ENCODE results near the gene ANKLE1. TPM values are rescaled to one million over a fixed set of nuclear protein-coding genes. Genes with fewer than 3 reads are reported as not detected.

Gene ANKLE1
- total RNA-seq, 1 donor from 2014 or later, result 9.3 TPM

GRCh38 chr19:17312189-17313113 is 30.8 kb downstream of the ANKLE1 start:
- no peak overlapping the region for H3K4me3 Mint-ChIP-seq (ENCODE audit: unreplicated experiment)
- peaks cover 4% of the 10 kb centered on the region for H3K9me3 Mint-ChIP-seq (ENCODE audit: unreplicated experiment)
- no peak for TF ChIP-seq CTCF (IDR thresholded peaks at IDR 0.05; ENCODE audit: partially characterized antibody, unreplicated experiment)
- DNase-seq, result no peak
- H3K4me1 Mint-ChIP-seq (ENCODE audit: low read depth, unreplicated experiment), result peaks cover 14% of the 10 kb centered on the region
- no peaks in the 10 kb centered on the region for H3K36me3 Mint-ChIP-seq (ENCODE audit: unreplicated experiment)
- no peak overlapping the region for H3K27ac Mint-ChIP-seq (ENCODE audit: unreplicated experiment)
- peaks cover 6% of the 10 kb centered on the region for H3K27me3 Mint-ChIP-seq (ENCODE audit: unreplicated experiment)

DNA sequence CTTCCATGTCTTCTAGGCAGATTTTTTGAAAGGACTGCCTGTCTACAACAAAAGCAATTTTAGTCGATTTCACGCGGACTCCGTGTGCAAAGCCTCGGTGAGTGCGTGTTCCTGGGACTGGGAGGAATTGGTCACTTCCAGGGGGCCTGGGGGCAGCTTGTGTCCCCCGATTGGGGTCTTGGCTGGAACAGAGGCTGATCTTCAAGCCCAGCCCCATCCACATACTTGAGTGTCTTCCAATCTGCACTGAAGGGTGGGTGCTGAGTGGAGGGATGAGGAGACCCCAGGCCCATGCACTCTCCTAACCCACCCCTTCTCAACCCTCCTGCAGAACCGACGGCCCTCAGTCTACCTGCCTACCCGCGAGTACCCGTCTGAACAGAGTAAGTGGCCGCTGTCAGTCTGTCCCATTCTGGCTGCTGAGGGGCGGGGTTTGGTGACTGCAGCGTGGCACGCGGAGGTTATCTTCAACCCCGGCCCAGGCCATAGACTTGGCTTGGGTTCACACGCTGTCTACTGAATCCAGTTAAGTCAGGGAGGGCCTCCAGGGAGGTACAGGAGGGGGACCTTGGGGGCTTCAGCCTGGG is 32.4 kb downstream of the ANKLE1 start:
- H3K27me3 Mint-ChIP-seq (ENCODE audit: unreplicated experiment), result peaks cover 4% of the 10 kb centered on the region
- peaks cover 8% of the 10 kb centered on the region for H3K4me1 Mint-ChIP-seq (ENCODE audit: low read depth, unreplicated experiment)
- H3K36me3 Mint-ChIP-seq (ENCODE audit: unreplicated experiment), result no peaks in the 10 kb centered on the region
- H3K27ac Mint-ChIP-seq (ENCODE audit: unreplicated experiment), result no peak overlapping the region
- no peak for DNase-seq
- peaks cover 2% of the 10 kb centered on the region for H3K9me3 Mint-ChIP-seq (ENCODE audit: unreplicated experiment)
- no peak overlapping the region for H3K4me3 Mint-ChIP-seq (ENCODE audit: unreplicated experiment)
- TF ChIP-seq CTCF (IDR thresholded peaks at IDR 0.05; ENCODE audit: partially characterized antibody, unreplicated experiment), result no peak

DNA sequence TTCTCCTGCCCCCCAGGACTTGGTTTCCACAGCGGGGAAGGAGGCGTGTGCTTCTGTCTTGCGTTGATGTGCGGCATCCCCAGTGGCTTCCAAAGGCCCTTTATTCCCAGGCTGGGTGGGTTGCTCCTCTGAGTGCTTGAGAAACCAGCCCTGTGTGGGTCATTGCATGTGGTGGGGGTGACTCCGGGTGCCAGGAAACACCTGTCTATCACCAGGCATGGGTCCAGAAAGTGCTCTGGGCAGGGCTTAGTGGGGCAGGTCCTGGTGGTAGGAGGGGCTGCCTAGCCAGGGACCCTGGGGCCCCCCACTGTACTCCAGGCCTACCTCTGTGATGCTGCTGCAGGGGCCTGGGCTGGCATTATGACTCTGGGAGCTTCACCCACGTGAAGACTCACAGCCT is 37.3 kb downstream of the ANKLE1 start:
- Mint-ChIP-seq H3K4me1 (ENCODE audit: low read depth, unreplicated experiment) (peaks cover 13% of the 10 kb centered on the region), H3K27ac (ENCODE audit: unreplicated experiment) (no peak overlapping the region), H3K9me3 (ENCODE audit: unreplicated experiment) (peaks cover 7% of the 10 kb centered on the region), H3K36me3 (ENCODE audit: unreplicated experiment) (no peaks in the 10 kb centered on the region), H3K27me3 (ENCODE audit: unreplicated experiment) (peaks cover 7% of the 10 kb centered on the region), H3K4me3 (ENCODE audit: unreplicated experiment) (no peak overlapping the region)
- no peak for DNase-seq
- TF ChIP-seq CTCF (IDR thresholded peaks at IDR 0.05; ENCODE audit: partially characterized antibody, unreplicated experiment), result no peak

DNA sequence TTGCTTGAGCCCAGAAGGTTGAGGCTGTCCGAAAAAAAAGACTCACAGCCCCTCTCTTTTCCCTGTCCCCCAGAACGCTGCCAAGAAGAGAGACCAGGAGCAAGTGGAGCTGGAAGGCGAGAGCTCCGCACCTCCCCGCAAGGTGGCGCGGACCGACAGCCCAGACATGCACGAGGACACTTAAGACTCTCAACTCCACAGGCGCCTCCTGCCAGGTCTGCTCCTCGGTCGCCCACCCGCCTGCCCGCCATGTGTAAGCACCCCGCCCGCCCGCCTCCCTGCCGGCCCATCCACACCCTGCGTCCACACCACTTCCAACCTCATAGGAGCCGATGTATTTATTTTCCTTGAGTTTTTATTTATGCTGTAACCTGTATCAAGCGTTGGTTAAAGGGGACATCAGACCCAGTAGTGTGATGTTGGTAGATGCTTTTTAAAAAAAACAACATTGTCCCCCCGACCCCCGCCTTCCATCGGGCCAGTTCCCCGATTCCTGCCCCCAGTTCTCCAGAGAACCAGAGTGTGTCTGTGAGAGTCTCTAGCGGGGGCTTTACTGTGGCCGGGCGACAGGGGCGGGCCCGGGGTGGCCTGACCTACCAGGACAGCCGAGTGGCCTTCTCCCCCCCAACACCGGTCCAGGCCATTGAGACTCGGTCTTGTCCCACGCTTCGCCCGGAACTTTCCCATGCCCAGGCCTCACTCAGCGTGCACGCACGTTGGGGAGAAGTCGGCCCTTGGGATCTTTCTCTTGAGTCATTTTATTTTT is 38.0 kb downstream of the ANKLE1 start:
- Mint-ChIP-seq H3K27ac (ENCODE audit: unreplicated experiment) (no peak overlapping the region), H3K9me3 (ENCODE audit: unreplicated experiment) (peaks cover 7% of the 10 kb centered on the region), H3K27me3 (ENCODE audit: unreplicated experiment) (peaks cover 7% of the 10 kb centered on the region), H3K4me1 (ENCODE audit: low read depth, unreplicated experiment) (peaks cover 13% of the 10 kb centered on the region), H3K4me3 (ENCODE audit: unreplicated experiment) (no peak overlapping the region), H3K36me3 (ENCODE audit: unreplicated experiment) (no peaks in the 10 kb centered on the region)
- DNase-seq, result no peak
- no peak for TF ChIP-seq CTCF (IDR thresholded peaks at IDR 0.05; ENCODE audit: partially characterized antibody, unreplicated experiment)
